Urinary bladder (tissue), 4 donors: ENCODE results near the gene PCDHGA3. TPM values are rescaled to one million over a fixed set of nuclear protein-coding genes. Genes with fewer than 3 reads are reported as not detected.
"Not testable (repeated sequence)": the region's sequence is repeated elsewhere in the genome, so short reads cannot be mapped to it uniquely, and the experiment has no call there.

ENCODE experiments used
- DNase-seq: peaks from one replicate; pipeline ENCODE4 v3.0.0-alpha.2; 2015; ENCODE audit errors: extremely low spot score
- H3K27ac ChIP-seq: one replicate; pipeline ENCODE4 v1.5.1; 2013; ENCODE audit warnings: low read depth, mild to moderate bottlenecking, moderate library complexity
- H3K36me3 ChIP-seq: one replicate; pipeline ENCODE4 v1.6.1; 2013; ENCODE audit warnings: mild to moderate bottlenecking, moderate library complexity; ENCODE audit not compliant: insufficient read depth
- H3K4me1 ChIP-seq: one replicate; pipeline ENCODE4 v1.6.1; 2013; ENCODE audit warnings: mild to moderate bottlenecking, moderate library complexity; ENCODE audit not compliant: insufficient read depth
- H3K4me3 ChIP-seq: one replicate; pipeline ENCODE4 v1.5.1; 2013; ENCODE audit warnings: low read depth, low read length
- WGBS: extraction: QIAGEN DNeasy Blood & Tissue Kit; methylation state at CpG from one replicate; pipeline ENCODE4 v1.1.7; 2013; 5-methylcytosine and 5-hydroxymethylcytosine counted together
- polyA plus RNA-seq: library from polyadenylated mRNA; stranded (reverse); fragments of 200-250 nt; gene quantifications from one replicate; pipeline ENCODE4 v1.2.3, GENCODE V29; 2013
- total RNA-seq: library from RNA; depleted of rRNA; stranded (reverse); fragments of >200 nt; gene quantifications from one replicate; pipeline ENCODE4 v1.2.3, GENCODE V29; 2014
- donor health status: healthy with polysubstance abuse.
- donor health status: healthy.

The PCDHGA3 gene
- total and polyA plus RNA-seq, 2 donors: 1.6 to 4.6 TPM

DNA sequence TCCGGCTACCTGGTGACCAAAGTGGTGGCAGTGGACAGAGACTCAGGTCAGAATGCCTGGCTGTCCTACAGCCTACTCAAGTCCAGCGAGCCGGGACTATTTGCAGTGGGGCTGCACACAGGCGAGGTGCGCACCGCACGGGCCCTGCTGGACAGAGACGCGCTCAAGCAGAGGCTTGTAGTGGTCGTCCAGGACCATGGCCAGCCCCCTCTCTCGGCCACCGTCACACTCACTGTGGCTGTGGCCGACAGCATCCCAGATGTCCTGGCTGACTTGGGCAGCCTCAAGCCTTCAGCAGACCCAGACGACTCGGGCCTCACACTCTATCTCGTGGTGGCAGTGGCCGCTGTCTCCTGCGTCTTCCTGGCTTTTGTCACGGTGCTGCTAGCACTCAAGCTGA is 13.3 kb downstream of the PCDHGA3 start:
- Histone ChIP-seq H3K36me3 (no peaks in the 10 kb centered on the region), H3K4me1 (no peaks in the 10 kb centered on the region), H3K4me3 (no peak overlapping the region), H3K27ac (no peak overlapping the region)
- WGBS: 49% methylated on average over 19 of the region's 19 CpGs
- no peak for DNase-seq

DNA sequence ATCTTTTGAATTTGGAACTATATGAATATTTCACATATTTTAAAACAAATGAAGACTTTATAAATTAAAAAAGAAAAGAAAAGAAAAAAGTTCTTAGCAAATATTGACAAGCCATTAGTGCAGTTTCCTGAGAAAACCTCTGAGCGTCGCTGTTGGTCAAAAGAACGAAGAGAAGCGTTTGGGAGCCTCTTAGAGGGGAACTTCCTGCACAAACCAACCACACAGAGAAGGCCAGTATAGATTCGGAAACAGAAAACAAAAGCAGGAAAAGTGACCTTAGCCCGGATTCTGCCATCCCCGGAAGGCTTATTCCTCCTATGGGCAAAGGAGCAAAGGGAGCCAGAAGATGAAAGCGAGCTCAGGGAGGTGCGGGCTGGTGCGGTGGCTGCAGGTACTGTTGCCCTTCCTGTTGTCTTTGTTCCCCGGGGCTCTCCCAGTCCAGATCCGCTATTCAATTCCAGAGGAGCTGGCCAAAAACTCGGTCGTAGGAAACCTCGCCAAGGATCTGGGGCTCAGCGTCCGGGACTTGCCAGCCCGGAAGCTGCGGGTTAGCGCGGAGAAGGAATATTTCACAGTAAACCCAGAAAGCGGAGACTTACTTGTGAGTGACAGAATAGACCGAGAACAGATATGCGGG is 16.3 kb downstream of the PCDHGA3 start, which contains the start of gene PCDHGB2:
Gene PCDHGB2, plus strand, starts transcription at position 205 of the 637 bp plus-strand sequence. Its CDS starts 142 bp downstream, at position 347.
- no peaks in the 10 kb centered on the region for H3K4me1 ChIP-seq
- no peak within 1 kb of the TSS for H3K27ac ChIP-seq
- no peaks in the 10 kb centered on the region for H3K36me3 ChIP-seq
- DNase-seq: no peak
- H3K4me3 ChIP-seq: peak within 1 kb of the TSS; percentile 1
- WGBS: 19% methylated on average over 24 of the region's 24 CpGs

DNA sequence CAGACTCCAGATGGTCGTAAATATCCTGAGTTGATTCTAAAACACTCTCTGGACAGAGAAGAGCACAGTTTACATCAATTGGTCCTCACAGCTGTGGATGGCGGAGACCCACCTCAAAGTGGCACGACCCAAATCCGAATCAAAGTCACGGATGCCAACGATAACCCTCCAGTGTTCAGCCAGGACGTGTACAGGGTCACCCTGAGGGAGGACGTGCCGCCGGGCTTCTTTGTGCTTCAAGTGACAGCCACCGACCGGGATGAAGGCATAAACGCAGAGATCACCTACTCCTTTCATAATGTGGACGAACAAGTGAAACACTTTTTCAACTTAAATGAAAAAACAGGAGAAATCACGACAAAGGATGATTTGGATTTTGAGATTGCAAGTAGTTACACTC is 17.1 kb downstream of the PCDHGA3 start:
- Histone ChIP-seq H3K4me3 (no peak overlapping the region), H3K27ac (no peak overlapping the region), H3K36me3 (no peaks in the 10 kb centered on the region), H3K4me1 (no peaks in the 10 kb centered on the region)
- no peak for DNase-seq
- WGBS: 32% methylated on average over 15 of the region's 15 CpGs

GRCh38 chr5:141362719-141363118 is 19.1 kb downstream of the PCDHGA3 start:
- H3K4me1 ChIP-seq: no peaks in the 10 kb centered on the region
- H3K27ac ChIP-seq: no peak overlapping the region
- no peaks in the 10 kb centered on the region for H3K36me3 ChIP-seq
- H3K4me3 ChIP-seq: no peak overlapping the region
- no peak for DNase-seq

- whole genome bisulfite sequencing: 15% methylated on average over 34 of the region's 34 CpGs
- no peak for DNase-seq
- H3K27ac ChIP-seq: no peak within 1 kb of the TSS
These were observed 20.5 kb downstream of the PCDHGA3 start, which contains the start of gene PCDHGA5 for GRCh38 chr5:141363952-141364660. Gene PCDHGA5, plus strand, starts transcription at chr5:141364162. Its CDS starts 169 bp downstream, at chr5:141364331.

GRCh38 chr5:141366016-141366896 is 22.6 kb downstream of the PCDHGA3 start:
- WGBS: 35% methylated on average over 46 of the region's 46 CpGs
- no peak for DNase-seq
- no peaks in the 10 kb centered on the region for H3K36me3 ChIP-seq
- H3K27ac ChIP-seq: no peak overlapping the region
- H3K4me3 ChIP-seq: no peak overlapping the region
- H3K4me1 ChIP-seq: no peaks in the 10 kb centered on the region

More at GRCh38 chr5:141363952-141364660, 20.5 kb downstream of the PCDHGA3 start, which contains the start of gene PCDHGA5:
- Histone ChIP-seq H3K4me3 (peak within 1 kb of the TSS; percentile 2), H3K36me3 (no peaks in the 10 kb centered on the region), H3K4me1 (no peaks in the 10 kb centered on the region)

GRCh38 chr5:141369994-141370848 is 26.6 kb downstream of the PCDHGA3 start, which contains the start of gene PCDHGB3:
Gene PCDHGB3, plus strand, starts transcription at chr5:141370242. Its CDS starts 153 bp downstream, at chr5:141370395.
- H3K36me3 ChIP-seq: no peaks in the 10 kb centered on the region
- H3K4me3 ChIP-seq: no peak within 1 kb of the TSS
- no peak within 1 kb of the TSS for H3K27ac ChIP-seq
- WGBS: 17% methylated on average over 32 of the region's 32 CpGs
- no peaks in the 10 kb centered on the region for H3K4me1 ChIP-seq
- no peak for DNase-seq

DNA sequence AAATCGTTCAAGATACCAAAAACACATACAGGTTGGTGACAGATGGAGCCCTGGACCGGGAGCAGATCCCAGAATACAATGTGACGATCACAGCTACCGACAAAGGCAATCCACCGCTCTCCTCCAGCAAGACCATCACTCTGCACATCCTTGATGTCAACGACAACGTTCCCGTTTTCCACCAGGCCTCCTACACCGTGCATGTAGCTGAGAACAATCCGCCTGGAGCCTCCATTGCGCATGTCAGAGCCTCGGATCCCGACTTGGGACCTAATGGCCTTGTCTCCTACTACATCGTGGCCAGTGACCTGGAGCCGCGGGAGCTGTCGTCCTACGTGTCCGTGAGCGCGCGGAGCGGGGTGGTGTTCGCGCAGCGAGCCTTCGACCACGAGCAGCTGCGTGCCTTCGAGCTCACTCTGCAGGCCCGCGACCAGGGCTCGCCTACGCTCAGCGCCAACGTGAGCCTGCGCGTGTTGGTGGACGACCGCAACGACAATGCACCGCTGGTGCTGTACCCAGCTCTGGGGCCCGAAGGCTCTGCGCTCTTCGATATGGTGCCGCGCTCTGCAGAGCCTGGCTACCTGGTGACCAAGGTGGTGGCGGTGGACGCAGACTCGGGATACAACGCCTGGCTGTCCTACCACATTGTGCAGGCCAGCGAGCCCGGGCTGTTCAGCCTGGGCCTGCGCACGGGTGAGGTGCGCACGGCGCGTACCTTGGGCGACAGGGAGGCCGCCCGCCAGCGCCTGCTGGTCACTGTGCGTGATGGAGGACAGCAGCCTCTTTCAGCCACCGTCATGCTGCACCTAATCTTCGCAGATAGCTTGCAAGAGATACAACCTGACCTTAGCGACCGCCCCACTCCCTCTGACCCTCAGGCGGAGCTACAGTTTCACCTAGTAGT is 28.2 kb downstream of the PCDHGA3 start:
- Histone ChIP-seq H3K4me1 (no peaks in the 10 kb centered on the region), H3K4me3 (no peak overlapping the region), H3K36me3 (no peaks in the 10 kb centered on the region), H3K27ac (no peak overlapping the region)
- 32% methylated on average over 69 of the region's 69 CpGs for WGBS
- no peak for DNase-seq

GRCh38 chr5:141373673-141374317 is 30.2 kb downstream of the PCDHGA3 start, which contains the start of gene PCDHGA6:
Gene PCDHGA6, plus strand, starts transcription at chr5:141373891. Its CDS starts 193 bp downstream, at chr5:141374084.
- DNase-seq: no peak
- Histone ChIP-seq H3K4me1 (no peaks in the 10 kb centered on the region), H3K27ac (no peak within 1 kb of the TSS), H3K4me3 (no peak within 1 kb of the TSS), H3K36me3 (peaks cover 1% of the 10 kb centered on the region)
- WGBS: 11% methylated on average over 27 of the region's 27 CpGs

DNA sequence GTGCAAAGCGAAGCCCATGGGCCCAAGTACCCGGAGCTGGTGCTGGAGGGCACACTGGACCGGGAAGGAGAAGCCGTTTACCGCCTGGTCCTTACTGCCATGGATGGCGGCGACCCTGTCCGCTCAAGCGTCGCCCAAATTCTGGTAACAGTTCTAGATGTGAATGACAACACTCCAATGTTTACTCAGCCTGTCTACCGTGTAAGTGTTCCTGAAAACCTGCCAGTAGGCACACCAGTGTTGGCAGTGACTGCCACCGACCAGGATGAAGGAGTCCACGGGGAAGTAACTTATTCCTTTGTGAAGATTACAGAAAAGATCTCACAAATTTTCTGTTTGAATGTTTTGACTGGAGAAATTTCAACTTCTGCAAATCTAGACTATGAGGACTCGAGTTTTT is 31.0 kb downstream of the PCDHGA3 start:
- H3K36me3 ChIP-seq: peaks cover 1% of the 10 kb centered on the region
- no peak overlapping the region for H3K27ac ChIP-seq
- H3K4me3 ChIP-seq: no peak overlapping the region
- no peak for DNase-seq
- H3K4me1 ChIP-seq: no peaks in the 10 kb centered on the region
- 59% methylated on average over 14 of the region's 14 CpGs for WGBS

DNA sequence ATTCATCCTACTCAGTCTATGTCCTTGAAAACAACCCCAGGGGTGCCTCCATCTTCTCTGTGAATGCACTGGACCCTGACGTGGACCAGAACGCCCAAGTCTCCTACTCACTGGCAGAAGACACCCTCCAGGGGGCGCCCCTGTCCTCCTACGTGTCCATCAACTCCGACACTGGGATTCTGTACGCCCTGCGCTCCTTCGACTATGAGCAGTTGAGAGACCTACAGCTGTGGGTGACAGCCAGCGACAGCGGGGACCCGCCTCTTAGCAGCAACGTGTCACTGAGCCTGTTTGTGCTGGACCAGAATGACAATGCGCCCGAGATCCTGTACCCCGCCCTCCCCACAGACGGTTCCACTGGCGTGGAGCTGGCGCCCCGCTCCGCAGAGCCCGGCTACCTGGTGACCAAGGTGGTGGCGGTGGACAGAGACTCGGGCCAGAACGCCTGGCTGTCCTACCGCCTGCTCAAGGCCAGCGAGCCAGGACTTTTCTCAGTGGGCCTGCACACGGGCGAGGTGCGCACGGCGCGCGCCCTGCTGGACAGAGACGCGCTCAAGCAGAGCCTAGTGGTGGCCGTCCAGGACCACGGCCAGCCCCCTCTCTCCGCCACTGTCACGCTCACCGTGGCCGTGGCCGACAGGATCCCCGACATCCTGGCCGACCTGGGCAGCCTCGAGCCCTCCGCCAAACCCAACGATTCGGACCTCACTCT is 32.0 kb downstream of the PCDHGA3 start:
- DNase-seq, H3K36me3 ChIP-seq, H3K27ac ChIP-seq, H3K4me1 ChIP-seq, H3K4me3 ChIP-seq: not testable (repeated sequence)
- WGBS: 49% methylated on average over 43 of the region's 48 CpGs
